KMS-11 (cell line): ENCODE data around the gene FOLR1.

Experiments
- H2AFZ ChIP-seq: fragments of 200-600 bp; sonication (generic); 2 replicates; pipeline ENCODE4 v1.6.1; 2016; ENCODE audit warnings: antibody characterized with exemption, mixed run types, low read depth
- H3K27ac ChIP-seq: fragments of 200-600 bp; sonication (generic); 2 replicates; pipeline ENCODE4 v1.6.1; 2016; ENCODE audit warnings: mild to moderate bottlenecking, mixed run types
- H3K27me3 ChIP-seq: fragments of 200-600 bp; sonication (generic); 2 replicates; pipeline ENCODE4 v1.6.1; 2017; ENCODE audit warnings: mild to moderate bottlenecking, low read depth, mixed run types, moderate library complexity; ENCODE audit not compliant: insufficient read depth
- H3K36me3 ChIP-seq: fragments of 200-600 bp; sonication (generic); 2 replicates; pipeline ENCODE4 v1.6.1; 2017; ENCODE audit warnings: mild to moderate bottlenecking, mixed run types; ENCODE audit not compliant: insufficient read depth
- H3K4me1 ChIP-seq: fragments of 200-600 bp; sonication (generic); 2 replicates; pipeline ENCODE4 v1.6.1; 2016; ENCODE audit warnings: mild to moderate bottlenecking, low read depth, mixed run types; ENCODE audit not compliant: poor library complexity, severe bottlenecking
- H3K4me2 ChIP-seq: fragments of 200-600 bp; sonication (generic); 2 replicates; pipeline ENCODE4 v1.7.0; 2016; ENCODE audit warnings: mild to moderate bottlenecking, mixed run types
- H3K4me3 ChIP-seq: fragments of 200-600 bp; sonication (generic); IDR thresholded peaks from 2 replicates; pipeline ENCODE4 v1.6.1; 2017; ENCODE audit warnings: low read depth, low read length, mixed read lengths; ENCODE audit not compliant: insufficient read depth
- H3K79me2 ChIP-seq: fragments of 200-600 bp; sonication (generic); 2 replicates; pipeline ENCODE4 v1.6.1; 2016; ENCODE audit warnings: low read depth, mixed run types; ENCODE audit not compliant: insufficient read depth
- H3K9ac ChIP-seq: fragments of 200-600 bp; sonication (generic); 2 replicates; pipeline ENCODE4 v1.6.1; 2016; ENCODE audit warnings: mild to moderate bottlenecking, mixed run types
- H4K20me1 ChIP-seq: fragments of 200-600 bp; sonication (generic); 2 replicates; pipeline ENCODE4 v1.6.1; 2016; ENCODE audit warnings: mild to moderate bottlenecking, mixed run types; ENCODE audit not compliant: insufficient read depth
- TF ChIP-seq, protein P1 (sequence below): fragments of 200-600 bp; sonication (generic); conservative IDR thresholded peaks from 2 replicates; pipeline ENCODE4 v1.6.1; 2017; ENCODE audit warnings: low read depth, mild to moderate bottlenecking, antibody characterized with exemption, low read length, moderate library complexity, mixed read lengths

Gene FOLR1

DNA sequence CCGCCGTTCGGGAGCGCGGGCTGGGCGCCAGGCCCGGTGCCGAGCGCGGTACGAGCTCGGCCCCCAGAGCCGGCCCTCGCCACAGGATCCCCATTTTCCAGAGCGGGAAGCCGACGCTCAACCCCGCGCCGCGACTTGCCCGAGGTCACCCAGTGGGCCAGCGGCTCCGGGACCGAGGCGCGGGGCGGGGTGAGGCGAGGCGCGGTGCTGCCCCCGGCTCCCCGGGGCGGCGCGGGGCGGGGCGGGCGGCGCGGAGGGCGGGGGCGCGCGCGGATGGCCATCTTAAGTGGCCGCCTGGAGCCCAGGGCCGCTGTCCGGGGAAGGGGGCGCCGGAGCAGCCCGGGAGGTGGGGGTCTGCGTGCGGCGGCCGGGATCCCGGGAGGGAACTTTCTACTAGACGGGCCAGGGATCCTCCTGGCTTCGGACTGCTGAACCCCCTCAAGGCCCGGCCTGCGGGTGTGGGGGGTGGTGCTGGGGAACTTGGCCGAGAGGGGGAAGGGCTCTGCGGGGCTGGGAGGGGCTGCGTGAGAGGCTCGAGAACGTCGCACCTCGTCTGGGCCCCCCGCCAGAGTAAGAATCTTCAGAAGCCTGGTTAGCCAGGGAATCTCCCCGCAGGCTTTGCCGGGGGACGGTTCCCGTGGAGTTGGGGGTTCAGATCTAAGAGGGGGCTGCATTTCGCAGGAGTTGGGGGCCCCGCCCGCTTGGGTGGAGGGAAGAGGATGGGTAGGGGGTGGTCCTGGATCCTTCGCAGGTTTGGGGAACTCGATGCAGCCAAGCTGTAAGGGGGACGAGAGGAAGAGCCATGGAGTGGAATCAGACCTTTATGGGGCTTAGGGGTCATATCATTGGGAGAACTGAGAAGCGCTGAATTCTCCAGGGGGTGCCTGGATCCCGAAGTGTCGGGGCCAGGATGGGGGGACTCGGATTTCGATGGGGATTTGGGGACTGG, 31.9 kb downstream of the FOLR1 start:
- Histone ChIP-seq H3K4me1 (peaks cover 20% of the 10 kb centered on the region), H3K36me3 (no peaks in the 10 kb centered on the region), H3K27ac (peak overlapping the region; percentile 80), H3K79me2 (peaks cover 22% of the 10 kb centered on the region), H3K9ac (peak overlapping the region; percentile 79), H3K27me3 (no peaks in the 10 kb centered on the region), H4K20me1 (no peaks in the 10 kb centered on the region), H2AFZ (peak overlapping the region; percentile 86), H3K4me2 (peak overlapping the region; percentile 96), H3K4me3 (no peak overlapping the region)
- TF ChIP-seq, protein P1, sequence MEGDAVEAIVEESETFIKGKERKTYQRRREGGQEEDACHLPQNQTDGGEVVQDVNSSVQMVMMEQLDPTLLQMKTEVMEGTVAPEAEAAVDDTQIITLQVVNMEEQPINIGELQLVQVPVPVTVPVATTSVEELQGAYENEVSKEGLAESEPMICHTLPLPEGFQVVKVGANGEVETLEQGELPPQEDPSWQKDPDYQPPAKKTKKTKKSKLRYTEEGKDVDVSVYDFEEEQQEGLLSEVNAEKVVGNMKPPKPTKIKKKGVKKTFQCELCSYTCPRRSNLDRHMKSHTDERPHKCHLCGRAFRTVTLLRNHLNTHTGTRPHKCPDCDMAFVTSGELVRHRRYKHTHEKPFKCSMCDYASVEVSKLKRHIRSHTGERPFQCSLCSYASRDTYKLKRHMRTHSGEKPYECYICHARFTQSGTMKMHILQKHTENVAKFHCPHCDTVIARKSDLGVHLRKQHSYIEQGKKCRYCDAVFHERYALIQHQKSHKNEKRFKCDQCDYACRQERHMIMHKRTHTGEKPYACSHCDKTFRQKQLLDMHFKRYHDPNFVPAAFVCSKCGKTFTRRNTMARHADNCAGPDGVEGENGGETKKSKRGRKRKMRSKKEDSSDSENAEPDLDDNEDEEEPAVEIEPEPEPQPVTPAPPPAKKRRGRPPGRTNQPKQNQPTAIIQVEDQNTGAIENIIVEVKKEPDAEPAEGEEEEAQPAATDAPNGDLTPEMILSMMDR = no peak

GRCh38 chr11:72224564-72225410, 32.8 kb downstream of the FOLR1 start, which contains the start of gene INPPL1:
TSS of gene INPPL1 (plus strand) at chr11:72224767. CDS start at chr11:72224985, 218 bp downstream.
- H3K27me3 ChIP-seq = no peaks in the 10 kb centered on the region
- H3K4me3 ChIP-seq = no peak within 1 kb of the TSS
- H3K79me2 ChIP-seq = peaks cover 22% of the 10 kb centered on the region
- peak within 1 kb of the TSS; percentile 96 for H3K4me2 ChIP-seq
- no peaks in the 10 kb centered on the region for H3K36me3 ChIP-seq
- TF ChIP-seq, protein P1 = no peak
- H2AFZ ChIP-seq = peak within 1 kb of the TSS; percentile 86
- H3K9ac ChIP-seq = peak within 1 kb of the TSS; percentile 79
- peaks cover 20% of the 10 kb centered on the region for H3K4me1 ChIP-seq
- H4K20me1 ChIP-seq = no peaks in the 10 kb centered on the region
- H3K27ac ChIP-seq = peak within 1 kb of the TSS; percentile 80

DNA sequence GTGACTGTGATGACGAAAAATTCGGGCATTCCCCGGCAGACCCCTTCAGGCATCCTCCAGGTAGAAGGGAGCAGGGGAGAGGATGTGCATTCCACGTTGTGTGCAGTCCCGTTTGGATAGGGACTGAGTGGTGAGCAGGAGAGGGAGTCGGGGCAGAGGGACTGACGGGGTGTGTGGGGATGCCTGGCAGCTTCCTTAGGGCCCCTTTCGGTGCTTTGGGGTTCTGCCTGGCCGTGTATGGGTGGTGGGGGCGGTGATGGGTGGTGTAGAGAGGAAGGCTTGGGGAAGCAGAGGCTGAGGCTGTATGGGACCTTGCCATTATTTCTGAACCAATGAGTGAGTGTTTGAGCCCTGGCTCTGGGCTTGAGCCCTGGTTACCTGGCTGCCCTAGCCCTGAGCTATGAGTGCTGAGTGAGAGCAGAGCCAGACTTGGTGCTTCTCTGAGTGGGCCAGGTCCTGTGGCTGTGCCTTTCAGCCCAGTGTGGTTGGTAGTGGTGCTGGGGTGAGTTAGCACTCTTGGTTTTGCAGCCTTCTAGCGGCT, 33.5 kb downstream of the FOLR1 start:
- Histone ChIP-seq H3K4me3 (no peak overlapping the region), H3K4me2 (peak overlapping the region; percentile 56), H3K27me3 (no peaks in the 10 kb centered on the region), H3K79me2 (peaks cover 22% of the 10 kb centered on the region), H3K9ac (peak overlapping the region; percentile 79; the same call in 1 of the 2 replicates), H4K20me1 (no peaks in the 10 kb centered on the region), H3K4me1 (peaks cover 20% of the 10 kb centered on the region), H3K36me3 (no peaks in the 10 kb centered on the region), H3K27ac (peak overlapping the region; percentile 80; the same call in 1 of the 2 replicates), H2AFZ (peak overlapping the region; percentile 68; the same call in 1 of the 2 replicates)
- TF ChIP-seq, protein P1 = no peak

DNA sequence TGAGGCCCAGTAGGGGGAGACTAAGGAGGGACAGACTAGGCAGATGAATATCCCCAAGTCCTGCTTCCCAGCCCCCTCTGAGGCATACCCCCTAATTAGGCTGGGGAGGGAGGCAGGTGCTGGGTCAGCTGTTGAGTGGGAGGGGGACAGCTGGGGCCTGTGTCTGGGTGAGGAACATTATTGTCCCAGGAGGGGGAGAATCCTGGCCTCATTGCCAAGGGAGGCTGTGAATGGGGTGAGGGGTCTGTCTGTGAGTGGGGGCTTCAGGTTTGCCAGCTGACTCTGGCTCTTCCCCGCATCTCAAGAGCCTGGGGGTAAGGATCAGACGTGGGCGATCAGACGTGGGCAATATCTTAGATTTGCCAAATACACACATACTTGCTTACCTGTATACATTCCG, 34.8 kb downstream of the FOLR1 start:
- no peaks in the 10 kb centered on the region for H3K36me3 ChIP-seq

More for the DNA sequence above, 34.8 kb downstream of the FOLR1 start:
- Histone ChIP-seq H3K4me3 (no peak overlapping the region), H3K27me3 (no peaks in the 10 kb centered on the region), H3K4me2 (peak overlapping the region; percentile 56; the same call in 1 of the 2 replicates), H3K79me2 (peaks cover 22% of the 10 kb centered on the region), H3K9ac (no peak overlapping the region), H2AFZ (no peak overlapping the region), H3K4me1 (peaks cover 19% of the 10 kb centered on the region), H3K27ac (no peak overlapping the region), H4K20me1 (no peaks in the 10 kb centered on the region)
- TF ChIP-seq, protein P1 = no peak
